ENCODE results near the gene HEXD. TPM values are rescaled to one million over a fixed set of nuclear protein-coding genes. Genes with fewer than 3 reads are reported as not detected.

Gene HEXD
- total and polyA plus RNA-seq, 4 donors = 5.6 to 19.9 (median 12.2) TPM

GRCh38 chr17:82406131-82406671 lies 11.9 kb upstream of the HEXD start:
- Histone ChIP-seq H3K27me3 (ENCODE audit: control insufficient read depth in 4 of 4, insufficient read depth in 4 of 4, low read length in 3 of 4) (no peaks in the 10 kb centered on the region), H3K9ac (ENCODE audit: low read depth in 1 of 2, low read length in 2 of 2) (no peak overlapping the region), H3K4me3 (ENCODE audit: low read depth in 1 of 3, low read length in 3 of 3) (no peak overlapping the region), H3K9me3 (ENCODE audit: control insufficient read depth in 4 of 4, low read length in 3 of 4) (no peaks in the 10 kb centered on the region), H3K36me3 (ENCODE audit: control insufficient read depth in 4 of 4, insufficient read depth in 3 of 4, low read depth in 1 of 4, low read length in 3 of 4) (peaks cover 0 to 16% (median 3%) of the 10 kb centered on the region in 4 donors), H3K27ac (ENCODE audit: low read depth in 1 of 2, low read length in 2 of 2) (no peak overlapping the region), H3K4me1 (ENCODE audit: control insufficient read depth in 4 of 4, insufficient read depth in 4 of 4, low read length in 3 of 4) (peaks cover 0 to 4% (median 2%) of the 10 kb centered on the region in 4 donors)
- TF ChIP-seq MAX (IDR thresholded peaks at IDR 0.05) (no peak), EGR1 (IDR thresholded peaks at IDR 0.05; ENCODE audit: low read depth in 2 of 2) (no peak), CTCF (IDR thresholded peaks at IDR 0.05; ENCODE audit: low read depth, low read length, missing input control) (no peak), SP1 (IDR thresholded peaks at IDR 0.05) (no peak), HNF4A (conservative IDR thresholded peaks at IDR 0.05) (no peak), YY1 (IDR thresholded peaks at IDR 0.05) (no peak), TAF1 (conservative IDR thresholded peaks at IDR 0.05) (no peak), REST (IDR thresholded peaks at IDR 0.05) (no peak), RXRA (IDR thresholded peaks at IDR 0.05) (no peak), GABPA (IDR thresholded peaks at IDR 0.05 in 1 of 2, conservative IDR thresholded peaks at IDR 0.05 in 1 of 2) (no peak), NR2F2 (IDR thresholded peaks at IDR 0.05) (no peak), RAD21 (IDR thresholded peaks at IDR 0.05) (no peak), FOXA1 (IDR thresholded peaks at IDR 0.05) (no peak), HNF4G (IDR thresholded peaks at IDR 0.05) (no peak), JUND (IDR thresholded peaks at IDR 0.05) (no peak), FOXA2 (IDR thresholded peaks at IDR 0.05) (no peak)
- TF ChIP-seq, protein P1, sequence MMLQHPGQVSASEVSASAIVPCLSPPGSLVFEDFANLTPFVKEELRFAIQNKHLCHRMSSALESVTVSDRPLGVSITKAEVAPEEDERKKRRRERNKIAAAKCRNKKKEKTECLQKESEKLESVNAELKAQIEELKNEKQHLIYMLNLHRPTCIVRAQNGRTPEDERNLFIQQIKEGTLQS (IDR thresholded peaks at IDR 0.05) = no peak
- TF ChIP-seq, protein P2, sequence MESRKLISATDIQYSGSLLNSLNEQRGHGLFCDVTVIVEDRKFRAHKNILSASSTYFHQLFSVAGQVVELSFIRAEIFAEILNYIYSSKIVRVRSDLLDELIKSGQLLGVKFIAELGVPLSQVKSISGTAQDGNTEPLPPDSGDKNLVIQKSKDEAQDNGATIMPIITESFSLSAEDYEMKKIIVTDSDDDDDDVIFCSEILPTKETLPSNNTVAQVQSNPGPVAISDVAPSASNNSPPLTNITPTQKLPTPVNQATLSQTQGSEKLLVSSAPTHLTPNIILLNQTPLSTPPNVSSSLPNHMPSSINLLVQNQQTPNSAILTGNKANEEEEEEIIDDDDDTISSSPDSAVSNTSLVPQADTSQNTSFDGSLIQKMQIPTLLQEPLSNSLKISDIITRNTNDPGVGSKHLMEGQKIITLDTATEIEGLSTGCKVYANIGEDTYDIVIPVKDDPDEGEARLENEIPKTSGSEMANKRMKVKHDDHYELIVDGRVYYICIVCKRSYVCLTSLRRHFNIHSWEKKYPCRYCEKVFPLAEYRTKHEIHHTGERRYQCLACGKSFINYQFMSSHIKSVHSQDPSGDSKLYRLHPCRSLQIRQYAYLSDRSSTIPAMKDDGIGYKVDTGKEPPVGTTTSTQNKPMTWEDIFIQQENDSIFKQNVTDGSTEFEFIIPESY (IDR thresholded peaks at IDR 0.05) = no peak
- WGBS = 97% methylated on average over 14 of the region's 14 CpGs
- DNase-seq (ENCODE audit: low spot score) = no peak

All from liver (tissue), 9 donors.